Measurements from ENCODE around the gene FLG2. TPM values are rescaled to one million over a fixed set of nuclear protein-coding genes. Genes with fewer than 3 reads are reported as not detected.
"Not testable (repeated sequence)": the region's sequence is repeated elsewhere in the genome, so short reads cannot be mapped to it uniquely, and the experiment has no call there.

FLG2 gene
- total RNA-seq, 2 experiments from 2014 or later: not detected

DNA sequence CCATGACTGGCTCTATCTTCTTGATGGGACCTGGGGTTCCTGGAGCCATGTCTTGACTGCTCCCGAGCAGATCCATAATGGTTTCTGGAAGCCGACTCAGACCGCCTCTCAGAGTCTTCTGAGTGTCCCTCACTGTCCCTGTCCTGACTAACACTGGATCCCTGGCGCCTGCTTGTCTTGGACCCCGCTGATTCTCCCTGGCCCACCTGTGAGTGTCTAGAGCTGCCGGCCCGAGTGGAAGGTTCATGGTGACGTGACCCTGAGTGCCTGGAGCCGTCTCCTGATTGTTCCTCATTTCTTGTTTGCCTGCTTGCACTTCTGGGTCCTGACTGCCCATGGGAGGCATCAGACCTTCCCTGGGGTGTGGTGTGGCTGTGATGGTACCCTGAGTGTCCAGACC is 49.9 kb downstream of the FLG2 start:
- CTCF ChIA-PET: no interaction called here
- POLR2A ChIA-PET: no interaction called here
- intact Hi-C loops (cut with micrococcal nuclease): no loop called here
- Mint-ChIP-seq H3K9me3 (no peaks in the 10 kb centered on the region), H3K27ac (no peak overlapping the region), H3K36me3 (ENCODE audit: low read depth) (no peaks in the 10 kb centered on the region), H3K27me3 (no peaks in the 10 kb centered on the region), H3K4me1 (ENCODE audit: low read depth) (no peaks in the 10 kb centered on the region), H3K4me3 (no peak overlapping the region)
- TF ChIP-seq, protein P1, sequence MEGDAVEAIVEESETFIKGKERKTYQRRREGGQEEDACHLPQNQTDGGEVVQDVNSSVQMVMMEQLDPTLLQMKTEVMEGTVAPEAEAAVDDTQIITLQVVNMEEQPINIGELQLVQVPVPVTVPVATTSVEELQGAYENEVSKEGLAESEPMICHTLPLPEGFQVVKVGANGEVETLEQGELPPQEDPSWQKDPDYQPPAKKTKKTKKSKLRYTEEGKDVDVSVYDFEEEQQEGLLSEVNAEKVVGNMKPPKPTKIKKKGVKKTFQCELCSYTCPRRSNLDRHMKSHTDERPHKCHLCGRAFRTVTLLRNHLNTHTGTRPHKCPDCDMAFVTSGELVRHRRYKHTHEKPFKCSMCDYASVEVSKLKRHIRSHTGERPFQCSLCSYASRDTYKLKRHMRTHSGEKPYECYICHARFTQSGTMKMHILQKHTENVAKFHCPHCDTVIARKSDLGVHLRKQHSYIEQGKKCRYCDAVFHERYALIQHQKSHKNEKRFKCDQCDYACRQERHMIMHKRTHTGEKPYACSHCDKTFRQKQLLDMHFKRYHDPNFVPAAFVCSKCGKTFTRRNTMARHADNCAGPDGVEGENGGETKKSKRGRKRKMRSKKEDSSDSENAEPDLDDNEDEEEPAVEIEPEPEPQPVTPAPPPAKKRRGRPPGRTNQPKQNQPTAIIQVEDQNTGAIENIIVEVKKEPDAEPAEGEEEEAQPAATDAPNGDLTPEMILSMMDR (IDR thresholded peaks at IDR 0.05): no peak
- DNase-seq (no peak), ATAC-seq (no peak)

GRCh38 chr1:152309320-152309901 is 50.4 kb downstream of the FLG2 start:
- H3K9me3 Mint-ChIP-seq; H3K27me3 Mint-ChIP-seq; POLR2A ChIA-PET; H3K4me3 Mint-ChIP-seq; H3K27ac Mint-ChIP-seq; H3K36me3 Mint-ChIP-seq (ENCODE audit: low read depth); H3K4me1 Mint-ChIP-seq (ENCODE audit: low read depth); DNase-seq; ATAC-seq; intact Hi-C loops (cut with micrococcal nuclease); CTCF ChIA-PET: not testable (repeated sequence)

DNA sequence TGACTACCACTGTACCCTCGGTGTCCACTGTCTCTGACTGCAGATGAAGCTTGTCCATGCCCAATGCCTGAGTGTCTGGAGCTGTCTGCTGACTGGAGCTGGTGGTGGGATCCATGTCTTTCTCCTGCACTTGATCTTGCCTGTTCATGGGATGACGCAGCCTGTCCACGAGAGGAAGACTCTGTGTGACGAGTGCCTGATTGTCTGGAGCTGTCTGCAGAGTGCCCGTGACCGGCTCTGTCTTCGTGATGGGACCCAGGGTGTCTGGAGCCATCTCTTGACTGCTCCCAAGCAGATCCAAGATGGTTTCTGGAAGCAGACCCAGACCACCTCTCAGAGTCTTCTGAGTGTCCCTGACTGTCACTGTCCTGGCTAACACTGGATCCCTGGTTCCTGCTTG is 51.0 kb downstream of the FLG2 start:
- H3K4me1 Mint-ChIP-seq (ENCODE audit: low read depth); intact Hi-C loops (cut with micrococcal nuclease); H3K4me3 Mint-ChIP-seq; H3K27me3 Mint-ChIP-seq; H3K9me3 Mint-ChIP-seq; ATAC-seq; DNase-seq; H3K36me3 Mint-ChIP-seq (ENCODE audit: low read depth); H3K27ac Mint-ChIP-seq; POLR2A ChIA-PET: not testable (repeated sequence)
- CTCF ChIA-PET: interaction anchor here (0.8 kb wide), 1 partner anchor 39 kb away, joined by 3 read pairs; no protein-coding TSS in a partner anchor

DNA sequence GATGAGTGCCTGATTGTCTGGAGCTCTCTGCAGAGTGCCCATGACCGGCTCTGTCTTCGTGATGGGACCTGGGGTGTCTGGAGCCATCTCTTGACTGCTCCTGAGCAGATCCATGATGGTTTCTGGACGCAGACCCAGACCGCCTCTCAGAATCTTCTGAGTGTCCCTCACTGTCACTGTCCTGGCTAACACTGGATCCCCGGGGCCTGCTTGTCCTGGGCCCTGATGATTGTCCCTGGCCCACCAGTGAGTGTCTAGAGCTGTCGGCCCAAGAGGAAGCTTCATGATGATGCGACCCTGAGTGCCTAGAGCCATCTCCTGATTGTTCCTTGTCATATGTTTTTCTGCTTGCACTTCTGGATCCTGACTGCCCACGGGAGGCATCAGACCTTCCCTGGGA is 51.8 kb downstream of the FLG2 start:
- DNase-seq; H3K27ac Mint-ChIP-seq; POLR2A ChIA-PET; ATAC-seq; H3K4me1 Mint-ChIP-seq (ENCODE audit: low read depth); H3K9me3 Mint-ChIP-seq; H3K4me3 Mint-ChIP-seq; H3K27me3 Mint-ChIP-seq; H3K36me3 Mint-ChIP-seq (ENCODE audit: low read depth); intact Hi-C loops (cut with micrococcal nuclease): not testable (repeated sequence)
- CTCF ChIA-PET: interaction anchor here (0.8 kb wide), 1 partner anchor 40 kb away, joined by 3 read pairs; no protein-coding TSS in a partner anchor

- DNase-seq; H3K4me3 Mint-ChIP-seq; CTCF ChIA-PET; POLR2A ChIA-PET; intact Hi-C loops (cut with micrococcal nuclease); H3K27me3 Mint-ChIP-seq; H3K9me3 Mint-ChIP-seq; ATAC-seq; H3K4me1 Mint-ChIP-seq (ENCODE audit: low read depth); H3K36me3 Mint-ChIP-seq (ENCODE audit: low read depth); H3K27ac Mint-ChIP-seq: not testable (repeated sequence)
Measured at GRCh38 chr1:152306123-152306522, 53.7 kb downstream of the FLG2 start.

DNA sequence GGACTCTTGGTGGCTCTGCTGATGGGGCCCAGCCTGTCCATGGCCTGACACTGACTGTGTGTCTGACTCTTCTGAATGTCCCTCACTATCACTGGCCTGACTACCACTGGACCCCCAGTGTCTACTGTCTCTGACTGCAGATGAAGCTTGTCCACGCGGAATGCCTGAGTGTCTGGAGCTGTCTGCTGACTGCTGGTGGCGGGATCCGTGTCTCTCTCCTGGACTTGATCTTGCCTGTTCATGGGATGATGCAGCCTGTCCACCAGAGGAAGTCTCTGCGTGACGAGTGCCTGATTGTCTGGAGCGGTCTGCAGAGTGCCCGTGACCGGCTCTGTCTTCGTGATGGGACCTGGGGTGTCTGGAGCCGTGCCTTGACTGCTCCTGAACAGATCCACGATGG is 55.0 kb downstream of the FLG2 start:
- CTCF ChIA-PET, POLR2A ChIA-PET: not testable (repeated sequence)

DNA sequence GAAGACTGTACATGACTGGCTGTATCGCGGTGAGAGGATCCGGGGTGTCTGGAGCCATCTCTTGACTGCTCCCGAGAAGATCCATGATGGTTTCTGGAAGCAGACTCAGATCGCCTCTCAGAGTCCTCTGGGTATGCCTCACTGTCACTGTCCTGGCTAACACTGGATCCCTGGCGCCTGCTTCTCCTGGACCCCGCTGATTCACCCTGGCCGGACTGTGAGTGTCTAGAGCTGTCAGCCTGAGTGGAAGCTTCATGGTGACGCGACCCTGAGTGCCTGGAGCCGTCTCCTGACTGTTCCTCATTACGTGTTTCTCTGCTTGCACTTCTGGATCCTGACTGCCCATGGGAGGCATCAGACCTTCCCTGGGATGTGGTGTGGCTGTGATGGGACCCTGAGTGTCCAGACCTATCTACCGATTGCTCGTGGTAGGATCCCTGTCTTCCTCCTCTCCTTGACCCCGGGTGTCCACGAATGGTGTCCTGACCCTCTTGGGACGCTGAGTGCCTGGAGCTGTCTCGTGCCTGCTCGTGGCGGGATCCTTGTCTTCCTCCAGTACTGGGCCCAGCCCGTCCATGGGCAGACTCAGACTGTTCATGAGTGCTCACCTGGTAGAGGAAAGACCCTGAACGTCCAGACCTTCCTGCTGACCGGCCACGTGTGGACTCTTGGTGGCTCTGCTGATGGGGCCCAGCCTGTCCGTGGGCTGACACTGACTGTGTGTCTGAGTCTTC is 56.5 kb downstream of the FLG2 start:
- H3K27me3 Mint-ChIP-seq; H3K36me3 Mint-ChIP-seq (ENCODE audit: low read depth); ATAC-seq; intact Hi-C loops (cut with micrococcal nuclease); H3K4me3 Mint-ChIP-seq; DNase-seq; H3K27ac Mint-ChIP-seq; POLR2A ChIA-PET; H3K9me3 Mint-ChIP-seq; H3K4me1 Mint-ChIP-seq (ENCODE audit: low read depth); CTCF ChIA-PET: not testable (repeated sequence)

More for the DNA sequence above, 55.0 kb downstream of the FLG2 start:
- H3K27me3 Mint-ChIP-seq; H3K27ac Mint-ChIP-seq; intact Hi-C loops (cut with micrococcal nuclease); H3K36me3 Mint-ChIP-seq (ENCODE audit: low read depth); H3K4me1 Mint-ChIP-seq (ENCODE audit: low read depth); DNase-seq; H3K4me3 Mint-ChIP-seq; ATAC-seq; H3K9me3 Mint-ChIP-seq: not testable (repeated sequence)

Other genes with a start within 250 kb of the FLG2 start
- gene TCHH, start 244.6 kb downstream of the FLG2 start, total RNA-seq: not detected
- not detected for gene RPTN, start 200.8 kb downstream of the FLG2 start, total RNA-seq
- not detected for gene HRNR, start 135.8 kb downstream of the FLG2 start, total RNA-seq
- not detected for gene FLG, start 34.8 kb downstream of the FLG2 start, total RNA-seq
- gene CRNN, start 54.3 kb upstream of the FLG2 start, total RNA-seq: not detected
- not detected for gene LCE5A, start 150.8 kb upstream of the FLG2 start, total RNA-seq
- not detected for gene CRCT1, start 154.5 kb upstream of the FLG2 start, total RNA-seq
- gene LCE3E, start 206.8 kb upstream of the FLG2 start, total RNA-seq: not detected
- gene LCE3D, start 220.5 kb upstream of the FLG2 start, total RNA-seq: not detected
- not detected for gene LCE3C, start 240.2 kb upstream of the FLG2 start, total RNA-seq